HG02623 (cell line): ENCODE measurements around the gene SHKBP1.

ENCODE experiments used
- ATAC-seq: cut with Tn5 transposase; IDR thresholded peaks from one replicate; pipeline ENCODE4 v1.9.1; 2021; ENCODE audit warnings: moderate library complexity; ENCODE audit not compliant: unreplicated experiment

Gene SHKBP1

DNA sequence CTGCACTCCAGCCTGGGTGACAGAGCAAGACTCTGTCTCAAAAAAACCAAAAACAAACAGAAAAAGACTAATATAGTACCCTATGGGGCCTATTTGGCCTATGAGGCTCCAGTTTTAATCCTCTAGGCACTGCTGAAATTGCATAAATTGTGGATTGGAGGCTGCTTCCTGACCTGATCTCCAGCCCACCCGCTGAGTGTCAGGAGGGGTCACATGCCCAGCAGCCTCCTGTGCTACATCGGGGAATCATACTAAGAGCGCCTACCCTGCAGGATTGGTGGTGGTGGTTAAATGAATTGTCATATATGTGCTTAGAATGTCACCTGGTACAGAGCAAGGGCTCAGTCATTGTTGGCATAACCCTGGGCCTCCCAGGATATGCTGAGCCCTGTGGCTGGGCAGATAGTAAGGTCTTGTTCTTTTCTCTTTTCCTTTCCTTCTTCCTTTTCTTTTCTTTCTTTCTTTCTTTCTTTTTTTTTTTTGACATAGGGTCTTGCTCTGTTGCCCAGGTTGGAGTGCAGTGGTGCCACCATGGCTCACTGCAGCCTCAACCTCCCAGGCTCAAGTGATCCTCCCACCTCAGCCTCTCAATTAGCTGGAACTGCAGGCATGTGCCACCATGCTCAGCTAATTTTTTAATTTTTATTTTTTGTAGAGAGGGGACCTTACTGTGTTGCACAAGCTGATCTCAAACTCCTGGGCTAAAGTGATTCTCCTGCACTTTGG is 55.8 kb downstream of the SHKBP1 start:
- no peak for ATAC-seq

DNA sequence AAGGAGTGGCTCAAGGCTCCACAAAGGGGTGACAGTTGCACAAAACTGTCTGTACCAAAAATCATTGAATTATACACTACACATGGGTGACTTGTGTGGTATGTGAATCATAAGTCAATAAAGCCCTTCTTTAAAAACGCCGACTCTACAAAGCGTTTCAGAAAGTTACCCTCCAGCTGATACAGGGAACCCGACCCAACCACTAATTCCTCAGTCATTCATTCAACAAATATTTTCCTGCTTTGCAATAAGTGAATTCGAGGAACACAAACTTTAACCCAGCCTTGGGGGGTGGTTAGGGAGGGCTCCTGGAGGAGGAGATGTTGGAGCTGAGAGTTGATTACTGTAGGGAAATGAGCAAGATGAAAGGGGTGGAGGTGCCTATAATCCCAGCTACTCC is 56.5 kb downstream of the SHKBP1 start:
- no peak for ATAC-seq

DNA sequence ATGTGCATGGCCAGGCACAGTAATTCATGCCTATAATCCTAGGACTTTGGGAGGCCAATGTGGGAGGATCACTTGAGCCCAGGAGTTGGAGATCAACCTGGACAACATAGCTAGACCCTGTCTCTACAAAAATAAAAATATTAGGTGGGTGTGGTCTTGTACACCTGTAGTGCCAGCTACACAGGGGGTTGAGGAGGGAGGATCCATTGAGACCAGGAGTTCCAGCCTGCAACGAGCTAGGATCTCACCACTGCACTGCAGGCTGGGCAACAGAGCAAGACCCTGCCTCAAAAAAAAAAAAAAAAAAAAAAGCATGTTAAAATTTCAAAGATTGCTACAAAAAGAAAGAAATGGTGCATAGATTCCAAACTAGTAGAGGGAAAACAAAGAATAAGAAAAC is 61.7 kb downstream of the SHKBP1 start:
- no peak for ATAC-seq

DNA sequence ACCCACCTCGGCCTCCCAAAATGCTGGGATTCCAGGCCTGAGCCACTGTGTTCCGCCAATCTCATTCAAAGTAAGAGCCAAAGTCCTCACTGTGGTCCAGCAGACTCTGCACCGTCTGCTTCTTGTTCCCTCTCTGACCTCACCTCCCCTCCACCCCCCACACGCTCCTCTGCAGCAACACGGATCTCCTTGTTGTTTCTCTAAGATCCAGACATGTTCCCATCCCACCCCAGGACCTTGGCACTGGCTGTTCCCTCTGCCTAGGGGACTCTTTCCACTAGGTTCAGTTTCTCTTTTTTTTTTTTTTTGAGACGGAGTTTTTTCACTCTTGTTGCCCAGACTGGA is 62.9 kb downstream of the SHKBP1 start:
- no peak for ATAC-seq

DNA sequence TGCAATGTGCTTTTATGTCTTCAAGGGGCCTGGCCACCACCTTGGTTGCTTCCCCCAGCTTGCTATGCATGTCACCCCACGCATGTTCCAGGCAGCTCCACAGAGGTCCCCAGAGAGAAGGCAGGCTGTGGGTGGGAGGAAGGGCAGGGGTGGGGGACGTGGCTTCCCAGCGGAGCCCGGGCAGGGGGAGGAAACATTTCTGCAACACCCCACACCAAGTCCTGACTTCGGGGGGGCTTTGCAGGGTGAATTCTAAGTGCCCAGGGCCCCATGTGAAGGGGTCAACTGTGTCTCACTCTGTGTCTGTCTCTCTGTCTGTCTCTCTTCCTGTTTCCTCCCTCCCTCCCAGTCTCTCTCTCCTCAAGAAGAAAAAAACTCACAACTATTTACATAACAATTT is 64.1 kb downstream of the SHKBP1 start:
- no peak for ATAC-seq
